ENCODE measurements around the gene NDST3. TPM values are rescaled to one million over a fixed set of nuclear protein-coding genes. Genes with fewer than 3 reads are reported as not detected.

The NDST3 gene
- total RNA-seq, 1 donor from 2014 or later = 1.5 TPM

- DNase-seq (ENCODE audit: extremely low spot score, unreplicated experiment) = no peak
- no peaks in the 10 kb centered on the region for H3K9me3 Mint-ChIP-seq
- no peak overlapping the region for H3K4me3 Mint-ChIP-seq
- H3K27me3 Mint-ChIP-seq = no peaks in the 10 kb centered on the region
- no peak overlapping the region for H3K27ac Mint-ChIP-seq
- H3K36me3 Mint-ChIP-seq = no peaks in the 10 kb centered on the region
- H3K4me1 Mint-ChIP-seq (ENCODE audit: unreplicated experiment) = peaks cover 10% of the 10 kb centered on the region
- TF ChIP-seq CTCF (conservative IDR thresholded peaks at IDR 0.05) = no peak
Observed at GRCh38 chr4:118307643-118308042, 273.4 kb downstream of the NDST3 start.
